Peyer's patch (tissue), 4 donors: ENCODE measurements around the gene AMBP. TPM values are rescaled to one million over a fixed set of nuclear protein-coding genes. Genes with fewer than 3 reads are reported as not detected.
"Not testable (repeated sequence)": the region's sequence is repeated elsewhere in the genome, so short reads cannot be mapped to it uniquely, and the experiment has no call there.

Source experiments
- DNase-seq, 3 donors: peaks; one replicate each; pipeline ENCODE4 v3.0.0-alpha.2; 2017 to 2019
- H3K27ac ChIP-seq, 4 donors: fragments of 200-600 bp; sonication (generic); one replicate each; pipeline ENCODE4 v1.5.1; 2016 to 2019
- H3K27me3 ChIP-seq, 2 donors: fragments of 200-600 bp; sonication (generic); one replicate each; pipeline ENCODE4 v1.5.1; 2019
- H3K36me3 ChIP-seq, 3 donors: fragments of 200-600 bp; sonication (generic); one replicate each; pipeline ENCODE4 v1.5.1; 2016 to 2019
- H3K4me1 ChIP-seq, 4 donors: fragments of 200-600 bp; sonication (generic); one replicate each; pipeline ENCODE4 v1.5.1; 2016 to 2019
- H3K4me3 ChIP-seq, 4 donors: fragments of 200-600 bp; sonication (generic); 1 replicate in 3 of 4; 2 replicates in 1 of 4; pipeline ENCODE4 v1.5.1; 2016 to 2019; ENCODE audit warnings: mild to moderate bottlenecking in 1 of 4
- H3K9me3 ChIP-seq, 4 donors: fragments of 200-600 bp; sonication (generic); one replicate each; pipeline ENCODE4 v1.5.1; 2016 to 2019; ENCODE audit warnings: mild to moderate bottlenecking in 1 of 4
- CTCF ChIP-seq, 6 experiments: fragments of 450-650 bp in 4 of 6; fragments of 200-600 bp in 2 of 6; sonication (generic) in 1 of 6; IDR thresholded peaks; one replicate each; pipeline ENCODE4 v1.5.1; 2017 to 2019; ENCODE audit warnings: antibody characterized with exemption in 6 of 6, mild to moderate bottlenecking in 3 of 6, moderate library complexity in 1 of 6
- POLR2A ChIP-seq, 2 donors: fragments of 450-650 bp; IDR thresholded peaks; one replicate each; pipeline ENCODE4 v1.5.1; 2017; ENCODE audit warnings: antibody characterized with exemption in 2 of 2, mild to moderate bottlenecking in 2 of 2, moderate library complexity in 2 of 2
- total RNA-seq, 4 donors: library from RNA; depleted of rRNA; stranded (reverse); fragments of >200 nt; gene quantifications; one replicate each; pipeline ENCODE4 v1.1.0, GENCODE V29; 2016

The AMBP gene
- total RNA-seq, 4 donors from 2014 or later, result 4.4 TPM; not detected in 3

DNA sequence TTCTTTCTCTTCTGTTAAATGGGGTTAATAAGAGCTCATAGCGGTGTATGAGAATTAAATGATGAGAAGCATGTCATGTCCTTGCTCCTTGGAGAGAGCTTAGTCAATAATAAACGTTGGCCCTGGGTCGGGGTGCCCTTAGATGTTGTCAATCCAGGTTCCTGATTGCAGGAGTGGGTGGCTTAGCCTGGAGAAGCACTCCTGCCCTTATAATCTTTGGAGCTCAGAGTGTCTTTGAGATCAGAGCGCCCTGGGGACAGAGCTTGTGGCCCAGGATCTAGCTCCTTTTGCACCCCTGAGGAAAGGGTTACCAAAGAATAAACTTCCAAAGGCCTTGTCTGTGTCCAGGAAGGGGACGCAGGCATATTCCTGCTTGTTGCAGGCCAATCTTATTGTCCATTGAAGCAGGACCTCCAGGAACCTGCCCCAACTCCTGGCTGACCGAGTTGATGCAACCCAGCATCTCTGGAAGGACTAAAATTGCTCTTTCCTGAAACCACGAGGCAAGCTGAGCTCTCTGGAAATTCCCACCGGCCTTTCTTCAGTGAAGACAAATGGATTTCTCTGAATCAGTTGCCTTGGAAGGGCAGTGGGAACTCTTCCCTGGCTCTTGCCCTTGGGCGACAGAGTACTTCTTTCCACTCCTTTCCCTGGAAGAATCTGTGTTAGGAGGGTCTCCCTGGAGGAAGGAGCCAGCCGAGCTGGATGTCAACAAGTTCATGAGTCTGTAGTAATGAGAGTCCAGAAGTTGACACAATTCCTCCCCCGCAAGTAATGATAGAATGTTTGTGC lies 6.4 kb upstream of the AMBP start:
- peaks cover 0 to 22% (median 1%) of the 10 kb centered on the region in 4 donors for H3K4me1 ChIP-seq
- H3K27ac ChIP-seq, result no peak overlapping the region
- H3K4me3 ChIP-seq, result no peak overlapping the region
- H3K36me3 ChIP-seq, result no peaks in the 10 kb centered on the region
- DNase-seq, result no peak
- H3K9me3 ChIP-seq, result no peaks in the 10 kb centered on the region
- no peak for TF ChIP-seq POLR2A (IDR thresholded peaks at IDR 0.05)
- H3K27me3 ChIP-seq, result no peaks in the 10 kb centered on the region

GRCh38 chr9:114083666-114084065 lies 5.6 kb upstream of the AMBP start:
- no peak for TF ChIP-seq POLR2A (IDR thresholded peaks at IDR 0.05)
- Histone ChIP-seq H3K4me3 (no peak overlapping the region), H3K27ac (no peak overlapping the region), H3K9me3 (no peaks in the 10 kb centered on the region), H3K4me1 (peaks cover 0 to 22% (median 1%) of the 10 kb centered on the region in 4 donors), H3K36me3 (no peaks in the 10 kb centered on the region), H3K27me3 (no peaks in the 10 kb centered on the region)
- DNase-seq, result no peak

GRCh38 chr9:114082763-114083412 lies 4.8 kb upstream of the AMBP start:
- not testable (repeated sequence) for H3K36me3 ChIP-seq, DNase-seq, H3K9me3 ChIP-seq, H3K27me3 ChIP-seq, H3K4me3 ChIP-seq
- Histone ChIP-seq H3K4me1 (peaks cover 0 to 27% (median 3%) of the 10 kb centered on the region in 4 donors), H3K27ac (peak overlapping the region in 1 of 4 donors; percentile 95)

DNA sequence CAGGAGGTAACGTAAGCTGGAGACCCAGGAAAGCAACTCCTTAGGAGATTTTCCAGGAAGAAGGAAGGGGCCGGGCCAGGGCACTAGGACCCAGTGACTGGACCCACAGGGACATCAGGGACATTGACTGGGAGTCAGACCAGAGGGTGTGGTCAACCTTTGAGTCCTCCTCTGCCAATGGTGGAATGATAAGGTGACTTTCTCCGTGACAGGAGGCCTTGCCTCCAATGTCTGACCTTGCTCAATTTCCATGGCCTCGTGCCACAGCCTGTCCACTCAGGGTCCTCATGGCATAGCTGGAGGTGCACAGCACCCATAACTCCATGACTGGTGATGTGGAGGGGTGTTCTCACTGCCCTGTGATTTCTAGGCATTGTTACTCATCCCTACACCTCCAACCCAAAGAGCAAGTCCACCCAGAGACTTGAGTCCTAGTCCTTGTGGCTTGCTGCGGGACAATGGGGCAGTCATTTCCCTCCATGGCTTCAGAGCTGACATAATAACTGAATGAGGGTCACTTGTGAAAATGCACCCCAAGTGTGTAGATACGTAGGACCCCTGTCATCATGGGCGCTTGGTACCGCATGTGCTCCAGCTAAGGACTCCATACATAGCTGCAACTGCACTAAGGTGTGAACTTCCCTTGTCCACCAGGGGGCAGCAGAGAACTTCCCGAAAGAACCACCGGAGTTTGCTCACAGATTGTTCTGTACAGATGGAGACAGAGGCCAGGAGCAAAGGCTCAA lies 4.1 kb upstream of the AMBP start:
- Histone ChIP-seq H3K36me3 (no peaks in the 10 kb centered on the region), H3K27ac (peak overlapping the region in 3 of 4 donors; percentile 58 to 95 (median 90)), H3K27me3 (no peaks in the 10 kb centered on the region), H3K9me3 (no peaks in the 10 kb centered on the region), H3K4me3 (no peak overlapping the region), H3K4me1 (peaks cover 0 to 27% (median 3%) of the 10 kb centered on the region in 4 donors)
- DNase-seq, result peak; percentile 70 to 95 (median 86)
- TF ChIP-seq POLR2A (IDR thresholded peaks at IDR 0.05) (no peak), CTCF (IDR thresholded peaks at IDR 0.05) (peak; percentile 73 to 95 (median 93))

- H3K36me3 ChIP-seq, result no peaks in the 10 kb centered on the region
- peaks cover 0 to 27% (median 3%) of the 10 kb centered on the region in 4 donors for H3K4me1 ChIP-seq
- H3K9me3 ChIP-seq, result no peaks in the 10 kb centered on the region
- TF ChIP-seq POLR2A (IDR thresholded peaks at IDR 0.05), result no peak
- no peak for TF ChIP-seq CTCF (IDR thresholded peaks at IDR 0.05)
- H3K27me3 ChIP-seq, result no peaks in the 10 kb centered on the region
- peak overlapping the region in 1 of 4 donors; percentile 27 for H3K4me3 ChIP-seq
- H3K27ac ChIP-seq, result peak overlapping the region in 3 of 4 donors; percentile 58 to 95 (median 90)
- DNase-seq, result peak in 2 of 3 donors; percentile 45 to 60
These were observed 3.4 kb upstream of the AMBP start for GRCh38 chr9:114081441-114082016.

GRCh38 chr9:114080773-114081440 lies 2.8 kb upstream of the AMBP start:
- H3K27ac ChIP-seq, result peak overlapping the region in 3 of 4 donors; percentile 58 to 95 (median 90)
- TF ChIP-seq CTCF (IDR thresholded peaks at IDR 0.05) (peak in 1 of 6 experiments; percentile 12), POLR2A (IDR thresholded peaks at IDR 0.05) (no peak)
- peak in 2 of 3 donors; percentile 63 to 74 for DNase-seq
- peaks cover 0 to 27% (median 3%) of the 10 kb centered on the region in 4 donors for H3K4me1 ChIP-seq
- peak overlapping the region in 1 of 4 donors; percentile 27 for H3K4me3 ChIP-seq
- no peaks in the 10 kb centered on the region for H3K36me3 ChIP-seq
- H3K27me3 ChIP-seq, result no peaks in the 10 kb centered on the region
- H3K9me3 ChIP-seq, result no peaks in the 10 kb centered on the region
